ENCODE data around the gene PLPP6. TPM values are rescaled to one million over a fixed set of nuclear protein-coding genes. Genes with fewer than 3 reads are reported as not detected.

PLPP6 gene
- total and polyA plus RNA-seq, 2 donors (not counting 1 experiment from before 2014, with no cell fraction given): 6.3 to 14.3 TPM

DNA sequence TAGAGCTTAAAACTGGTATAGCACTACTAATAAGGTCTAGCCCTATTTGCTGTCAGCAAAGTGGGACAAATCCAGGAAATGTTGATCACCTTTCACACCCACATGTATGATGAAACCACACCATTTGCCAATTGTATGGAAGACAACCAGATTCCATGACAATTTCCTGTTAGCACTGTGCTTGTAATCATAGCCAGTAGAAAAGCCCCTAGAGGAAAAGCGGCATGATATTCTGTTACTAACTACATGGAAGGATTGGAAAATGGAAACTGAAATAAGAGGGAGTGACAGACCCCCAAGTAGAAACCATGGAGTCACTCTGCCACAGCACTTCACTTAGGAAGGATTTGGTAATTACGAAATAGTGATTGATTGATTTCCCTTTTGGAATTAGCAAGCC lies 3.3 kb downstream of the PLPP6 start:
- H3K4me2 ChIP-seq (replicated peaks; ENCODE audit: low read depth, low read length, poor library complexity, severe bottlenecking): no peak overlapping the region
- peaks cover 48 to 50% of the 10 kb centered on the region in 2 donors for H3K4me1 ChIP-seq (ENCODE audit: control insufficient read depth in 2 of 2, insufficient read depth in 2 of 2, low read length in 2 of 2)
- H3K9ac ChIP-seq (ENCODE audit: low read length): no peak overlapping the region
- no peak overlapping the region for H3K4me3 ChIP-seq (ENCODE audit: control extremely low read depth in 1 of 5, extremely low read depth in 1 of 5, insufficient read depth in 1 of 5, low read depth in 2 of 5, low read length in 4 of 5)
- intact Hi-C loops (cut with micrococcal nuclease): no loop called here
- peaks cover 16% of the 10 kb centered on the region for H3K27me3 Mint-ChIP-seq
- no peak for DNase-seq
- H3K9me3 Mint-ChIP-seq (ENCODE audit: insufficient read depth): no peaks in the 10 kb centered on the region
- H3K9me3 ChIP-seq (ENCODE audit: control extremely low read depth in 1 of 3, control insufficient read depth in 2 of 3, insufficient read depth in 1 of 3, low read length in 2 of 3): peaks cover 0 to 2% (median 0%) of the 10 kb centered on the region in 3 donors
- POLR2A ChIA-PET: interaction anchor here (1.0 to 1.1 kb wide), 2 partner anchors 12 to 19 kb away, joined by 3 read pairs; no protein-coding TSS in a partner anchor
- H3K27ac Mint-ChIP-seq: no peak overlapping the region
- peak overlapping the region; percentile 26 for H3K4me3 Mint-ChIP-seq
- no peaks in the 10 kb centered on the region for H4K20me1 ChIP-seq (ENCODE audit: control insufficient read depth, insufficient read depth, low read length, poor library complexity, severe bottlenecking)
- H2AFZ ChIP-seq (ENCODE audit: insufficient read depth, low read depth, low read length, poor library complexity, severe bottlenecking): no peak overlapping the region
- 100% methylated on average over 1 of the region's 2 CpGs for WGBS (ENCODE audit: insufficient coverage)
- H3K27me3 ChIP-seq (replicated peaks in 1 of 4; ENCODE audit: control extremely low read depth in 1 of 4, control insufficient read depth in 3 of 4, insufficient read depth in 4 of 4, low read length in 3 of 4): peaks cover 0 to 16% (median 12%) of the 10 kb centered on the region in 4 experiments
- H3K27ac ChIP-seq (ENCODE audit: low read length in 2 of 2): no peak overlapping the region
- no peaks in the 10 kb centered on the region for H3K36me3 ChIP-seq (replicated peaks in 1 of 2; ENCODE audit: control extremely low read depth in 1 of 2, control insufficient read depth in 1 of 2, extremely low read depth in 1 of 2, insufficient read depth in 2 of 2, low read length in 1 of 2)
- H3K79me2 ChIP-seq (ENCODE audit: control insufficient read depth, insufficient read depth, low read length): no peaks in the 10 kb centered on the region
- no peak for TF ChIP-seq EZH2 (IDR thresholded peaks at IDR 0.05; ENCODE audit: borderline replicate concordance, insufficient read depth, low read depth, low read length, poor library complexity, severe bottlenecking)
- TF ChIP-seq, protein P1, sequence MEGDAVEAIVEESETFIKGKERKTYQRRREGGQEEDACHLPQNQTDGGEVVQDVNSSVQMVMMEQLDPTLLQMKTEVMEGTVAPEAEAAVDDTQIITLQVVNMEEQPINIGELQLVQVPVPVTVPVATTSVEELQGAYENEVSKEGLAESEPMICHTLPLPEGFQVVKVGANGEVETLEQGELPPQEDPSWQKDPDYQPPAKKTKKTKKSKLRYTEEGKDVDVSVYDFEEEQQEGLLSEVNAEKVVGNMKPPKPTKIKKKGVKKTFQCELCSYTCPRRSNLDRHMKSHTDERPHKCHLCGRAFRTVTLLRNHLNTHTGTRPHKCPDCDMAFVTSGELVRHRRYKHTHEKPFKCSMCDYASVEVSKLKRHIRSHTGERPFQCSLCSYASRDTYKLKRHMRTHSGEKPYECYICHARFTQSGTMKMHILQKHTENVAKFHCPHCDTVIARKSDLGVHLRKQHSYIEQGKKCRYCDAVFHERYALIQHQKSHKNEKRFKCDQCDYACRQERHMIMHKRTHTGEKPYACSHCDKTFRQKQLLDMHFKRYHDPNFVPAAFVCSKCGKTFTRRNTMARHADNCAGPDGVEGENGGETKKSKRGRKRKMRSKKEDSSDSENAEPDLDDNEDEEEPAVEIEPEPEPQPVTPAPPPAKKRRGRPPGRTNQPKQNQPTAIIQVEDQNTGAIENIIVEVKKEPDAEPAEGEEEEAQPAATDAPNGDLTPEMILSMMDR (IDR thresholded peaks at IDR 0.05): no peak
- H3K4me1 Mint-ChIP-seq: peaks cover 49% of the 10 kb centered on the region
- CTCF ChIA-PET: interaction anchor here (1.0 kb wide), 1 partner anchor 94 kb away, joined by 4 read pairs; no protein-coding TSS in a partner anchor
- ATAC-seq (ENCODE audit: low read depth): no peak

DNA sequence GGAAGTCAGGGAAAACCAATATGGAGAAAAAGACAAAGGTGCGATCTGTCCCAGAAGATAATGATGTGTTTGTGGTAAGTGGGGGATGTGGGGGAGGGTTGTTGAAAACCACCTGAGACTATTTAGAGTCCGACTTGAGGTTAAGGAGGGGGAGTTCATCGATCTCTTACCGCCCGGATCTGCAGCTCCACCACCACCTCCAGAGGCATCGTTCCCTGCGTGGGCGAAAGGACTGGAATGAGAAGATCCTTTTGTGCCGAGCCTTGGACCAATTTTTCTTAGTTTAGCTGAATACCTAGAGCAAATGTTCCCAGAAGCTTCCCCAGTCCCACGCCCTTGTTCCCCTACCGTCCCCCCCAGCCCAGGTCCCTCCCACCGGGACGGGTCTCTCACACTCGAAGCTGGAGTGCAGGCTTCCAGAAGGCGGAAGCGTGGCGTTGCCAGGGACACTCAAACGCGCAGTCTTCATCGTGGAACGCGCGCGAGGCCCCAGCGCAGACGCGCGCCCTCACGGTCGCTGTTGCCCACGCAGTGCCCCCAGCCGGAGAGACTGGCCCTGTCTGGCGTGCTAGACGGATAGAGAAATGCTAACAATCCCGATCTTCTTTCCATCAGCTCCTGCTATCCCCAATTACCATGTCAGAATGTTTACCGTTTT lies 4.1 kb downstream of the PLPP6 start, which contains the start of gene SPATA6L:
Gene SPATA6L, minus strand, starts transcription at position 439 of the 658 bp plus-strand sequence. Its CDS starts 230 bp downstream, at position 209.
- Mint-ChIP-seq H3K27me3 (peaks cover 16% of the 10 kb centered on the region), H3K4me1 (peaks cover 49% of the 10 kb centered on the region), H3K4me3 (peak within 1 kb of the TSS; percentile 89), H3K27ac (no peak within 1 kb of the TSS), H3K9me3 (ENCODE audit: insufficient read depth) (no peaks in the 10 kb centered on the region)
- CTCF ChIA-PET: interaction anchor here (0.7 to 1.2 kb wide), 4 partner anchors 9 to 284 kb away, joined by 3 to 6 read pairs (median 4); partner anchors contain the start of gene CDC37L1
- H3K9ac ChIP-seq (ENCODE audit: low read length): peak within 1 kb of the TSS; percentile 60
- H3K4me3 ChIP-seq (ENCODE audit: control extremely low read depth in 1 of 5, extremely low read depth in 1 of 5, insufficient read depth in 1 of 5, low read depth in 2 of 5, low read length in 4 of 5): peak within 1 kb of the TSS; percentile 2 to 66 (median 41)
- H3K27ac ChIP-seq (ENCODE audit: low read length in 2 of 2): no peak within 1 kb of the TSS
- TF ChIP-seq, protein P1 (IDR thresholded peaks at IDR 0.05): no peak
- no peak for TF ChIP-seq EZH2 (IDR thresholded peaks at IDR 0.05; ENCODE audit: borderline replicate concordance, insufficient read depth, low read depth, low read length, poor library complexity, severe bottlenecking)
- H3K9me3 ChIP-seq (ENCODE audit: control extremely low read depth in 1 of 3, control insufficient read depth in 2 of 3, insufficient read depth in 1 of 3, low read length in 2 of 3): peaks cover 0 to 2% (median 0%) of the 10 kb centered on the region in 3 donors
- DNase-seq (peak; percentile 58), ATAC-seq (ENCODE audit: low read depth) (peak; percentile 33)
- H3K36me3 ChIP-seq (replicated peaks in 1 of 2; ENCODE audit: control extremely low read depth in 1 of 2, control insufficient read depth in 1 of 2, extremely low read depth in 1 of 2, insufficient read depth in 2 of 2, low read length in 1 of 2): no peaks in the 10 kb centered on the region
- POLR2A ChIA-PET: interaction anchor here (1.0 kb wide), 1 partner anchor 11 kb away, joined by 3 read pairs; no protein-coding TSS in a partner anchor
- H3K4me2 ChIP-seq (replicated peaks; ENCODE audit: low read depth, low read length, poor library complexity, severe bottlenecking): peak within 1 kb of the TSS; percentile 82
- peak within 1 kb of the TSS; percentile 70 for H2AFZ ChIP-seq (ENCODE audit: insufficient read depth, low read depth, low read length, poor library complexity, severe bottlenecking)
- H3K79me2 ChIP-seq (ENCODE audit: control insufficient read depth, insufficient read depth, low read length): no peaks in the 10 kb centered on the region
- intact Hi-C loops (cut with micrococcal nuclease): no loop called here
- peaks cover 48 to 50% of the 10 kb centered on the region in 2 donors for H3K4me1 ChIP-seq (ENCODE audit: control insufficient read depth in 2 of 2, insufficient read depth in 2 of 2, low read length in 2 of 2)
- 3% methylated on average over 27 of the region's 36 CpGs for WGBS (ENCODE audit: insufficient coverage)
- peaks cover 0 to 16% (median 12%) of the 10 kb centered on the region in 4 experiments for H3K27me3 ChIP-seq (replicated peaks in 1 of 4; ENCODE audit: control extremely low read depth in 1 of 4, control insufficient read depth in 3 of 4, insufficient read depth in 4 of 4, low read length in 3 of 4)
- H4K20me1 ChIP-seq (ENCODE audit: control insufficient read depth, insufficient read depth, low read length, poor library complexity, severe bottlenecking): no peaks in the 10 kb centered on the region

Data from B cell (primary cell).